SK-N-MC (cell line): Measurements from ENCODE around the gene CNOT6.

Experiments used
- DNase-seq: peaks from one replicate; pipeline ENCODE4 v3.0.0-alpha.2; 2011; ENCODE audit warnings: low read depth, low spot score
- H3K27ac ChIP-seq: fragments of 200-600 bp; sonication (generic); 2 replicates; pipeline ENCODE4 v1.5.1; 2016; ENCODE audit warnings: mixed run types
- H3K36me3 ChIP-seq: fragments of 200-600 bp; sonication (generic); 2 replicates; pipeline ENCODE4 v1.6.1; 2017; ENCODE audit warnings: antibody characterized with exemption, low read length, mixed read lengths; ENCODE audit not compliant: insufficient read depth
- H3K4me3 ChIP-seq: fragments of 200-600 bp; sonication (generic); 2 replicates; pipeline ENCODE4 v1.5.1; 2016
- H3K9ac ChIP-seq: fragments of 200-600 bp; sonication (generic); 2 replicates; pipeline ENCODE4 v1.8.0; 2017; ENCODE audit warnings: mixed run types, mixed read lengths; ENCODE audit not compliant: insufficient read length
- H3K9me3 ChIP-seq: fragments of 200-600 bp; sonication (generic); 2 replicates; pipeline ENCODE4 v1.6.1; 2017; ENCODE audit warnings: low read depth, mild to moderate bottlenecking, antibody characterized with exemption, low read length, moderate library complexity, mixed read lengths
- EZH2 ChIP-seq: fragments of 200-600 bp; sonication (generic); IDR thresholded peaks from one replicate; pipeline ENCODE4 v1.6.1; 2017; ENCODE audit warnings: antibody characterized with exemption
- FOXP2 ChIP-seq: optimal IDR thresholded peaks from 2 replicates; pipeline ENCODE3; 2011; ENCODE audit warnings: mild to moderate bottlenecking, moderate library complexity; ENCODE audit not compliant: insufficient read depth; ENCODE audit errors: extremely low read length, control extremely low read depth
- POLR2AphosphoS5 ChIP-seq: IDR thresholded peaks from 2 replicates; pipeline ENCODE4 v1.6.1; 2012; ENCODE audit warnings: mild to moderate bottlenecking, low read depth, low read length, borderline replicate concordance

The CNOT6 gene

GRCh38 chr5:180596115-180596667, 102.0 kb downstream of the CNOT6 start:
- Histone ChIP-seq H3K9me3 (no peaks in the 10 kb centered on the region), H3K27ac (no peak overlapping the region), H3K9ac (no peak overlapping the region), H3K4me3 (no peak overlapping the region), H3K36me3 (no peaks in the 10 kb centered on the region)
- no peak for DNase-seq
- TF ChIP-seq FOXP2 (no peak), EZH2 (no peak), POLR2AphosphoS5 (no peak)

DNA sequence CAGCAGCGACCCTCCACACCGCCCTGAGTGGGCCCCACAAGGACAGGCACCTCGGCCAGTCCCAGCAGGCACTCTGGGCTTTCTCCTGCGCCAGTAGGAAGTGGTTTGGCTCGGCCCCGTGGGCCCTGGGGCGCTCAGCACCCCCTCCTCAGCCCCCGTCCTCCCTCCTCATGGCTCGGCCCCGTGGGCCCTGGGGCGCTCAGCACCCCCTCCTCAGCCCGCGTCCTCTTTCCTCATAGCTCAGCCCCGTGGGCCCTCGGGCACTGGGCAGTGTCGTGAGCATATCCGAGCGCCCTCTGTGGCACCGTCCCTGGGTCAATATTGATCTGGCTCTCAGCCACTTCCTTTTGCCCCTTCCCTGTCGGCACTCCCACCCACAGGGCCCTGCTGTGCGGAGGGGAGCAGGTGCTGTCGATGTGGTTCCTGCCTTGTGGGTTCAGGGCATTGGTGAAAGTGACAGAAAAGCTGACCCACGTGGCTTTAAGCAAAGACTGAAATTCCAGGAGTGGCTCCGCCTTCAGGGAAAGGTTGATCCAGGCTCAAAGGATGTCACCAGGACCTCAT, 102.6 kb downstream of the CNOT6 start:
- Histone ChIP-seq H3K9me3 (no peaks in the 10 kb centered on the region), H3K9ac (no peak overlapping the region), H3K36me3 (no peaks in the 10 kb centered on the region), H3K27ac (no peak overlapping the region), H3K4me3 (no peak overlapping the region)
- TF ChIP-seq POLR2AphosphoS5 (no peak), EZH2 (no peak), FOXP2 (no peak)
- no peak for DNase-seq

DNA sequence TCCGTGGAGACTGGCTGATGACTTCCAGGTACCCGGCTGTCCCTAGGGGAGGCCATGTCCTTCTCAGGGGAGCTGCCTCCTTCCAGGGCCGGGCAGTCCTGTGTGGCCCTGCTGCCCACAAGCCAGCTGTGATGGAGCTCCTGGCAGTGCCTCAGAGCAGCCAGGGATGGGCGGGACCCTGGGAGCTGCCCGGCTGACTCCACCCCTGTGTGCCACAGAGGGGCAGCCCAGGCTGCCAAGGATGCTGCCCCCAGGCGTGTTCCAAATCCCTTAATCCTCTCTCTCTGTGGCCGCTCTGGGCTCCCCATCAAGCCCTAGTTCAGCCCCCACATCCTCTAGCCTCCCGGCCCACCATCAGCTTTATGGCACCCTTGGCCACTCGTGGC, 104.1 kb downstream of the CNOT6 start:
- no peak overlapping the region for H3K4me3 ChIP-seq
- no peak overlapping the region for H3K9ac ChIP-seq
- no peaks in the 10 kb centered on the region for H3K36me3 ChIP-seq
- H3K27ac ChIP-seq, result no peak overlapping the region
- no peak for TF ChIP-seq EZH2
- no peak for TF ChIP-seq FOXP2
- no peak for TF ChIP-seq POLR2AphosphoS5
- DNase-seq, result no peak
- no peaks in the 10 kb centered on the region for H3K9me3 ChIP-seq

GRCh38 chr5:180598797-180599589, 104.8 kb downstream of the CNOT6 start:
- no peak overlapping the region for H3K9ac ChIP-seq
- no peaks in the 10 kb centered on the region for H3K36me3 ChIP-seq
- no peaks in the 10 kb centered on the region for H3K9me3 ChIP-seq
- H3K4me3 ChIP-seq, result no peak overlapping the region
- TF ChIP-seq EZH2 (no peak), FOXP2 (no peak), POLR2AphosphoS5 (no peak)
- DNase-seq, result no peak
- no peak overlapping the region for H3K27ac ChIP-seq

- H3K4me3 ChIP-seq, result no peak overlapping the region
- H3K9ac ChIP-seq, result no peak overlapping the region
- no peaks in the 10 kb centered on the region for H3K9me3 ChIP-seq
- H3K36me3 ChIP-seq, result no peaks in the 10 kb centered on the region
- H3K27ac ChIP-seq, result no peak overlapping the region
- DNase-seq, result no peak
- no peak for TF ChIP-seq POLR2AphosphoS5
- no peak for TF ChIP-seq EZH2
- TF ChIP-seq FOXP2, result no peak
These were observed 105.4 kb downstream of the CNOT6 start for GRCh38 chr5:180599590-180599914.

GRCh38 chr5:180599981-180600553, 105.9 kb downstream of the CNOT6 start:
- TF ChIP-seq EZH2, result no peak

DNA sequence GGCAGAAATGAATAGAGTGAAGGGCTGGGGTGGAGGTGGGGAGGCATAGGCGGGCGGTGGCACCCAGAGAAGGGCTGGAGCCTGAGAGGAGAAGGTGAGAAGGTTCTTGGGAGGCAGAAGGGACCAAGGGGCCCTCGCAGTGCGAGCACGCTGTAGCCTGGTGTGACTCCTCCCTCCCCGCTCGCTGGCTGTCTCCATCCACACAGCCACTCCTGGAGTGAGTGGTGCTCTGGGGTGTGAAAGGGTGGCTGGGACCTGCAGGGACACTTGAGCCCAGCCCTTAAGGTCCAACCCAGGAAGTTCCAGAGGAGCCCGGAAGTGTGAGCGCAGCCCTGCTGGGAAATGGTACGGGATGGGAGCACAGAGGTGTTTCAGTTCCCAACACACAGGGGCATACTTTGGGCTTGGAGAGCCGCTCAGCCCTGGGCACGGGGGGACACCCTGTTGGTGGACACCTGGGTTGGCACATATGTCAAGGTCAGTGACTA, 106.4 kb downstream of the CNOT6 start:
- Histone ChIP-seq H3K4me3 (no peak overlapping the region), H3K36me3 (no peaks in the 10 kb centered on the region), H3K9me3 (no peaks in the 10 kb centered on the region), H3K27ac (no peak overlapping the region), H3K9ac (no peak overlapping the region)
- DNase-seq, result no peak
- TF ChIP-seq FOXP2 (no peak), EZH2 (no peak), POLR2AphosphoS5 (no peak)

More at GRCh38 chr5:180599981-180600553, 105.9 kb downstream of the CNOT6 start:
- Histone ChIP-seq H3K36me3 (no peaks in the 10 kb centered on the region), H3K9me3 (no peaks in the 10 kb centered on the region), H3K4me3 (no peak overlapping the region), H3K9ac (no peak overlapping the region), H3K27ac (no peak overlapping the region)
- no peak for DNase-seq

DNA sequence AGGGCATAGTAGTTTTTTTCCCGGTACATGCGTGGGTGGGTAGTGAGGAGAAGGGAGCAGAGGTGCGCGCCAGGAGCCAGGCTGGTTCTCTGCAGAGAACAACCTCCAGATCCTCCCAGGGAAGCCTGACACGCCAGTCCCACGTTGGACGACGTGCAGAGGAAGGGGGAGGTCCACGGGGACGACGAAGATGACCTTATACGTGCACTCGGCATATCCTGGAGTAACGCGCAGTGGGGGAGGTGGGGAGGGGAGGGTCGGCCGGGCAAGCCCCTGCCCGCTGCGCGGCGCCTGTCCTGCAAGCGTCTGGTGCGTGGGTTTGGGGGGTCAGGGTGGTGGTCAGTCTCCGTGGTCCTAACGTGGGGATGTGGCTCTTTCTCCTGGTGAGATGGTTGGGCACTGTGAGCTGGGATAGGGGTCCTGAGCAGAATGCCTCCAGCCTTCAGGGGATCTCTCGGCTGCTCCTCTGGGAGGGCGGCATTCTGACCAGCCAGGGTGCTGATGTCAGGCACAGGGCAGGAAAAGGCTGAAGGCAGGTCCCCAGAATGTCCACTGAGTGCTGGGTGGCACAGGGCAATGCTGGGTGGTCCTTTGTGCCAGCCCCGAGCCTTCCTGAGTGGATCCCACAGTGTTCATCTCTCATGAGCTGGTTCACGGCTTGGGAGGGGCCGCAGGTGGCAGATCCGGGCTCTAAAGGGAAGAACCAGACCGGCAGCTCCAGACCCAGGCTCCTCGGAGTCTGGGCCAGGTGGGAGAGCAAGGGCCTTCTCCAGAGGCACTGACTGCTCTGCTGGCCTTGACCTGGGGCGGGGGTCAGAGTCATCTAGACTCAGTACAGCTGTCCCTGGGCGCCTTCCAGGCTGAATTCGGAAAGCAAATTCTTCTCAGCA, 107.7 kb downstream of the CNOT6 start:
- Histone ChIP-seq H3K9ac (no peak overlapping the region), H3K27ac (no peak overlapping the region), H3K36me3 (no peaks in the 10 kb centered on the region), H3K9me3 (no peaks in the 10 kb centered on the region), H3K4me3 (no peak overlapping the region)
- no peak for DNase-seq
- TF ChIP-seq POLR2AphosphoS5, result no peak
- no peak for TF ChIP-seq EZH2
- no peak for TF ChIP-seq FOXP2
